ENCODE results near the gene POMC.
"Not testable (repeated sequence)": the region's sequence is repeated elsewhere in the genome, so short reads cannot be mapped to it uniquely, and the experiment has no call there.

The POMC gene

DNA sequence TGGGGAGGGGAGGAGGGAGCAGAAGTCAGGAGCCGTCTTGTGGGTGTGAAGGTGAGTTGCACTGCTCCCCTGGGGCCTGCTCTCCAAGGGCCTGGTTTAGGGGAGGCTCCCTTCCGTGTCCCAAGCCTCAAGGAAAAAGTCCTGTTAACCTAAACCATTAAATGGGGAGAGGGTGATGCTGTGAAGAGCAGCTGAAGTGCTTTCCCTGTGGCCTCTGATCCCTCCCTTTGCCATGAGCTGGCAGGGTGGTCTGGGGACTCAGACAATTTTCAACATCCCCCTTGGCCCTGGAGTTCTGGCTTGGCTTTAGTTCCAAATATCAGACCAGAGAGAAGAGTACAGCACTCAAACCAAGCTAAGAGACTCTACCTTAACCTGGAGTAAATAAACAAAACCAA lies 692 bp upstream of the POMC start:
- Histone ChIP-seq H3K4me2 (ENCODE audit: insufficient read depth, low read length) (no peak overlapping the region), H2AFZ (ENCODE audit: low read depth, low read length) (no peak overlapping the region), H3K4me3 (ENCODE audit: low read depth in 1 of 2, low read length in 2 of 2) (no peak overlapping the region), H3K27ac (ENCODE audit: low read length) (no peak overlapping the region), H4K20me1 (ENCODE audit: insufficient read depth, low read length) (no peaks in the 10 kb centered on the region), H3K9ac (ENCODE audit: low read depth, low read length) (no peak overlapping the region), H3K36me3 (ENCODE audit: insufficient read depth, low read length) (no peaks in the 10 kb centered on the region), H3K27me3 (ENCODE audit: insufficient read depth, low read length, poor library complexity) (peaks cover 15% of the 10 kb centered on the region), H3K9me3 (ENCODE audit: insufficient read depth, low read length, severe bottlenecking) (no peaks in the 10 kb centered on the region), H3K4me1 (ENCODE audit: insufficient read depth, low read length) (no peaks in the 10 kb centered on the region), H3K79me2 (ENCODE audit: insufficient read depth, low read length) (no peaks in the 10 kb centered on the region)
- TF ChIP-seq EZH2 (IDR thresholded peaks at IDR 0.05; ENCODE audit: borderline replicate concordance, low read depth, low read length, severe bottlenecking) = no peak
- TF ChIP-seq, protein P1, sequence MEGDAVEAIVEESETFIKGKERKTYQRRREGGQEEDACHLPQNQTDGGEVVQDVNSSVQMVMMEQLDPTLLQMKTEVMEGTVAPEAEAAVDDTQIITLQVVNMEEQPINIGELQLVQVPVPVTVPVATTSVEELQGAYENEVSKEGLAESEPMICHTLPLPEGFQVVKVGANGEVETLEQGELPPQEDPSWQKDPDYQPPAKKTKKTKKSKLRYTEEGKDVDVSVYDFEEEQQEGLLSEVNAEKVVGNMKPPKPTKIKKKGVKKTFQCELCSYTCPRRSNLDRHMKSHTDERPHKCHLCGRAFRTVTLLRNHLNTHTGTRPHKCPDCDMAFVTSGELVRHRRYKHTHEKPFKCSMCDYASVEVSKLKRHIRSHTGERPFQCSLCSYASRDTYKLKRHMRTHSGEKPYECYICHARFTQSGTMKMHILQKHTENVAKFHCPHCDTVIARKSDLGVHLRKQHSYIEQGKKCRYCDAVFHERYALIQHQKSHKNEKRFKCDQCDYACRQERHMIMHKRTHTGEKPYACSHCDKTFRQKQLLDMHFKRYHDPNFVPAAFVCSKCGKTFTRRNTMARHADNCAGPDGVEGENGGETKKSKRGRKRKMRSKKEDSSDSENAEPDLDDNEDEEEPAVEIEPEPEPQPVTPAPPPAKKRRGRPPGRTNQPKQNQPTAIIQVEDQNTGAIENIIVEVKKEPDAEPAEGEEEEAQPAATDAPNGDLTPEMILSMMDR (IDR thresholded peaks at IDR 0.05; ENCODE audit: borderline replicate concordance, extremely low read depth, low read length, poor library complexity, severe bottlenecking) = no peak
- DNase-seq (no peak), ATAC-seq (ENCODE audit: insufficient read depth, low read depth) (no peak)

DNA sequence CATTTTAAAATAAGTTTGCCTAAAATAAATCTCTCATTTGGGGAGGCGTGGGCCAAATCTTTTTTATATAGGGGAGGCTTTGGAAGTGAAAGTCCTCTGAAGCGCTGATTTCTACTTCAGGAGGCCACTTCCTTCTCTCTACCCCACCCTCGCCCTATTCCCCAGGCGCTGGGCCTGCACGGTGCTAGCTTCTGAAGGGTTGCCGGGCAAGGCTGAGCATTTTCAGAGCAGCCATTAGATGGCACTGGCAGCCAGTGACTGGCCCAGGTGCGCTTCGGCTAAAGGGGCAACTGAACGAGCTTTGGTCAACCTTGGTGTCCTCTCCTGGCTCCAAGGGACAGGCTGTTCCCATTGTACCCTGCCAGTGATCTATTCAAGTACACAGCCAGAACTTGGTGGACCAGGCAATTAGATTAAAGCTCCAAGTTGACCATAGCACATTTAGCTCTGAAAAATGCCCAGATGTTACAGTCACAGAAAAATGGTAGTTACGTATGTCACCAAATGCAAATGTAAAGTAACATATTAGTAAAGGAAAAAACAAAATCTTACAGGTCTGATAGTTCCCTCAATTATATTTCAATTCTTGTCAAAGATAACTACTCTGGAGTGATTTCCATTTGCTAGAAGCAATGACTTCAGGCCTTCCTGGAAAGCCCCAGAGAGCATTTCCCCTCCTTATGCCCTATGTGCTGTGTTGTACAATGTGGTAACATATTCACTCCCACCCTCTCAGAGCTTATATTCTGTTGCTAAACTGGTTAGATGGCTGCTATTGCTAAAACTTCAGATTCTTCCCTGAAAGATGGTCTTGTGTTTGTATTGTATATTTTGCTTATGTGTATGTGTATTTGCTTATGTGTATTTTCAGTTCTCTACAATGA lies 2.1 kb downstream of the POMC start:
- H3K27ac ChIP-seq (ENCODE audit: low read length) = no peak overlapping the region
- DNase-seq = peak; percentile 43
- TF ChIP-seq EZH2 (IDR thresholded peaks at IDR 0.05; ENCODE audit: borderline replicate concordance, low read depth, low read length, severe bottlenecking) = no peak
- TF ChIP-seq, protein P1 (IDR thresholded peaks at IDR 0.05; ENCODE audit: borderline replicate concordance, extremely low read depth, low read length, poor library complexity, severe bottlenecking) = peak; percentile 55
- peak; percentile 90 for ATAC-seq (ENCODE audit: insufficient read depth, low read depth)
- H3K4me1 ChIP-seq (ENCODE audit: insufficient read depth, low read length) = no peaks in the 10 kb centered on the region
- H3K4me2 ChIP-seq (ENCODE audit: insufficient read depth, low read length) = no peak overlapping the region
- no peaks in the 10 kb centered on the region for H3K79me2 ChIP-seq (ENCODE audit: insufficient read depth, low read length)
- no peak overlapping the region for H3K9ac ChIP-seq (ENCODE audit: low read depth, low read length)
- H3K27me3 ChIP-seq (ENCODE audit: insufficient read depth, low read length, poor library complexity) = peaks cover 15% of the 10 kb centered on the region
- no peak overlapping the region for H3K4me3 ChIP-seq (ENCODE audit: low read depth in 1 of 2, low read length in 2 of 2)
- no peaks in the 10 kb centered on the region for H4K20me1 ChIP-seq (ENCODE audit: insufficient read depth, low read length)
- H3K36me3 ChIP-seq (ENCODE audit: insufficient read depth, low read length) = no peaks in the 10 kb centered on the region
- no peaks in the 10 kb centered on the region for H3K9me3 ChIP-seq (ENCODE audit: insufficient read depth, low read length, severe bottlenecking)
- no peak overlapping the region for H2AFZ ChIP-seq (ENCODE audit: low read depth, low read length)

DNA sequence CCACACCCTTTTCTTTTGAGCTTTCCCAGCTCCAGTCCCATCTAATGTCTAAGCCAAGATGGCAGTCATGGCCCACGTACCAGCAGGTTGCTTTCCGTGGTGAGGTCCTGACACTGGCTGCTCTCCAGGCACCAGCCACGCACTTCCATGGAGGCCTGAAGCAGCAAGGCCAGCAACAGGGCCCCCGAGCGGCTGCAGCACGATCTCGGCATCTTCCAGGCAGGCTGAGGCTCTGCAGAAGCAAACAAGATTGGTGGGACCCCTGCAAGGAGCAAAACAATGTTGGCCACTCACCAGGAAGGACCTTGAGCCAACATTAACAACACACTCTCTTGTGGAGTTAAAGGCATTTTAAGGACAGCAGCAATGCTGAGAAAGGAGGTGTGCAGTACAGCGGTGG lies 3.8 kb downstream of the POMC start:
- Histone ChIP-seq H3K9me3 (ENCODE audit: insufficient read depth, low read length, severe bottlenecking) (no peaks in the 10 kb centered on the region), H4K20me1 (ENCODE audit: insufficient read depth, low read length) (no peaks in the 10 kb centered on the region), H3K4me2 (ENCODE audit: insufficient read depth, low read length) (no peak overlapping the region)

DNA sequence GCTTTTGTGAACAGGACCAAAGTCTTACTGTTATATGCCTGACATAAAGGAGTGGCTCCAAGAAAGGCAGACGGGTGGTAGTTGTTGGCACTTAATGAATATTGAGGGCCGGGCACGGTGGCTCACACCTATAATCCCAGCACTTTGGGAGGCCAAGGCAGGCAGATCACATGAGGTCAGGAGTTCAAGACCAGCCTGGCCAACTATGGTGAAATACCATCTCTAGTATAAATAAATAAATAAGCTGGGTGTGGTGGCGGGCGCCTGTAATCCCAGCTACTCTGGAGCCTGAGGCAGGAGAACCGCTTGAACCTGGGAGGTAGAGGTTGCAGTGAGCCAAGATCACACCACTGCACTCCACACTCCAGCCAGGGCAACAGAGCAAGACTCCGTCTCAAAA lies 6.3 kb downstream of the POMC start:
- not testable (repeated sequence) for H3K4me3 ChIP-seq (ENCODE audit: low read depth in 1 of 2, low read length in 2 of 2); H2AFZ ChIP-seq (ENCODE audit: low read depth, low read length); H3K36me3 ChIP-seq (ENCODE audit: insufficient read depth, low read length); H3K27ac ChIP-seq (ENCODE audit: low read length); ATAC-seq (ENCODE audit: insufficient read depth, low read depth); H4K20me1 ChIP-seq (ENCODE audit: insufficient read depth, low read length); H3K4me1 ChIP-seq (ENCODE audit: insufficient read depth, low read length); H3K4me2 ChIP-seq (ENCODE audit: insufficient read depth, low read length); H3K79me2 ChIP-seq (ENCODE audit: insufficient read depth, low read length); H3K9me3 ChIP-seq (ENCODE audit: insufficient read depth, low read length, severe bottlenecking); DNase-seq; H3K9ac ChIP-seq (ENCODE audit: low read depth, low read length)
- H3K27me3 ChIP-seq (ENCODE audit: insufficient read depth, low read length, poor library complexity) = peaks cover 16% of the 10 kb centered on the region

More for the DNA sequence above, 3.8 kb downstream of the POMC start:
- no peak overlapping the region for H2AFZ ChIP-seq (ENCODE audit: low read depth, low read length)
- no peak overlapping the region for H3K27ac ChIP-seq (ENCODE audit: low read length)
- H3K79me2 ChIP-seq (ENCODE audit: insufficient read depth, low read length) = no peaks in the 10 kb centered on the region
- no peaks in the 10 kb centered on the region for H3K4me1 ChIP-seq (ENCODE audit: insufficient read depth, low read length)
- no peaks in the 10 kb centered on the region for H3K36me3 ChIP-seq (ENCODE audit: insufficient read depth, low read length)
- no peak for DNase-seq
- H3K4me3 ChIP-seq (ENCODE audit: low read depth in 1 of 2, low read length in 2 of 2) = no peak overlapping the region
- no peak for TF ChIP-seq EZH2 (IDR thresholded peaks at IDR 0.05; ENCODE audit: borderline replicate concordance, low read depth, low read length, severe bottlenecking)
- TF ChIP-seq, protein P1 (IDR thresholded peaks at IDR 0.05; ENCODE audit: borderline replicate concordance, extremely low read depth, low read length, poor library complexity, severe bottlenecking) = no peak
- H3K9ac ChIP-seq (ENCODE audit: low read depth, low read length) = no peak overlapping the region
- no peak for ATAC-seq (ENCODE audit: insufficient read depth, low read depth)
- H3K27me3 ChIP-seq (ENCODE audit: insufficient read depth, low read length, poor library complexity) = peaks cover 15% of the 10 kb centered on the region

All from DND-41 (cell line).